Endothelial cell of umbilical vein (primary cell): ENCODE data around the gene ZNF438. TPM values are rescaled to one million over a fixed set of nuclear protein-coding genes. Genes with fewer than 3 reads are reported as not detected.

Experiments used
- BruUV-seq: library from RNA; stranded (reverse); fragments of 400-500 nt; replicated peaks from 2 replicates; lab custom pipeline; 2021; lab: Mats Ljungman, UMichigan
- CTCF ChIA-PET: fragments of 300-600, 350-600 bp; sonication (Branson Sonifier 250); formaldehyde crosslinking; loops from one replicate; lab custom pipeline; 2021; ENCODE audit warnings: antibody characterized with exemption, inconsistent platforms; lab: Charles Lee
- POLR2A ChIA-PET: fragments of 300-600, 350-600 bp; sonication (Branson Sonifier 250); formaldehyde crosslinking; loops from one replicate; lab custom pipeline; 2021; ENCODE audit warnings: antibody characterized with exemption, inconsistent platforms; lab: Charles Lee
- DNase-seq: peaks from one replicate; pipeline ENCODE4 v3.0.0-alpha.2; 2011; ENCODE audit warnings: low read depth, low spot score
- FAIRE-seq: peaks from 2 replicates; lab custom pipeline; 2011; peaks lifted over from hg19 to GRCh38; lab: Jason Lieb, UNC
- H2AFZ ChIP-seq: 2 replicates; pipeline ENCODE4 v1.6.0; 2012; ENCODE audit warnings: low read depth, low read length, control low read depth, inconsistent platforms
- H3K27ac ChIP-seq: 2 replicates; pipeline ENCODE4 v1.5.1; 2011; ENCODE audit warnings: low read depth, mild to moderate bottlenecking, control low read depth, low read length, moderate library complexity; ENCODE audit not compliant: insufficient read depth
- H3K27me3 ChIP-seq, 2 experiments: 2 replicates each; pipeline versions ENCODE4 v1.6.0 to v1.6.1; 2011; ENCODE audit warnings: low read length in 2 of 2, mixed read lengths in 1 of 2; ENCODE audit not compliant: control insufficient read depth in 2 of 2, insufficient read depth in 2 of 2
- H3K36me3 ChIP-seq, 2 experiments: 2 replicates in 1 of 2; 3 replicates in 1 of 2; pipeline ENCODE4 v1.5.1; 2011; ENCODE audit warnings: low read length in 2 of 2, mild to moderate bottlenecking in 1 of 2, moderate library complexity in 1 of 2; ENCODE audit not compliant: control insufficient read depth in 2 of 2, insufficient read depth in 2 of 2; ENCODE audit errors: extremely low read depth in 1 of 2
- H3K4me1 ChIP-seq: 3 replicates; pipeline ENCODE4 v1.5.1; 2011; ENCODE audit warnings: mild to moderate bottlenecking, low read length; ENCODE audit not compliant: control insufficient read depth, insufficient read depth; ENCODE audit errors: extremely low read depth
- H3K4me2 ChIP-seq: 2 replicates; pipeline ENCODE4 v1.6.1; 2011; ENCODE audit warnings: low read length, control low read depth, mixed read lengths; ENCODE audit not compliant: insufficient read depth
- H3K4me3 ChIP-seq, 3 experiments: fragments of 200-600 bp in 1 of 3; sonication (generic), shearing (Covaris generic) in 1 of 3; replicated peaks in 1 of 3; 2 replicates each; pipeline ENCODE4 v1.5.1; 2011 to 2016; ENCODE audit warnings: control low read depth in 3 of 3, low read length in 3 of 3, mild to moderate bottlenecking in 2 of 3, inconsistent platforms in 1 of 3, low read depth in 1 of 3, moderate library complexity in 1 of 3; ENCODE audit not compliant: insufficient read depth in 1 of 3
- H3K79me2 ChIP-seq: 2 replicates; pipeline ENCODE4 v1.6.0; 2012; ENCODE audit warnings: low read length, inconsistent platforms; ENCODE audit not compliant: control insufficient read depth, insufficient read depth
- H3K9ac ChIP-seq: replicated peaks from 2 replicates; pipeline ENCODE3; 2011; ENCODE audit warnings: low read length, control low read depth; ENCODE audit not compliant: insufficient read depth; ENCODE audit errors: extremely low read depth
- H3K9me1 ChIP-seq: replicated peaks from 3 replicates; pipeline ENCODE4 v1.6.0; 2011; ENCODE audit warnings: mild to moderate bottlenecking, low read length; ENCODE audit not compliant: control insufficient read depth, insufficient read depth; ENCODE audit errors: extremely low read depth
- H3K9me3 ChIP-seq: replicated peaks from 2 replicates; pipeline ENCODE4 v1.5.1; 2012; ENCODE audit warnings: low read length, inconsistent platforms; ENCODE audit not compliant: control insufficient read depth, insufficient read depth
- H4K20me1 ChIP-seq: replicated peaks from 2 replicates; pipeline ENCODE3; 2011; ENCODE audit warnings: mild to moderate bottlenecking, low read length; ENCODE audit not compliant: control insufficient read depth, insufficient read depth; ENCODE audit errors: extremely low read depth
- CTCF ChIP-seq, 2 donors: IDR thresholded peaks; 1 replicate in 1 of 2; 2 replicates in 1 of 2; pipeline ENCODE4 v1.5.1; 2011; ENCODE audit warnings: low read length in 2 of 2, mild to moderate bottlenecking in 2 of 2, moderate library complexity in 2 of 2, control low read depth in 1 of 2, inconsistent platforms in 1 of 2, low read depth in 1 of 2; ENCODE audit not compliant: insufficient read depth in 1 of 2; ENCODE audit errors: extremely low read depth in 1 of 2
- EZH2 ChIP-seq: IDR thresholded peaks from 2 replicates; pipeline ENCODE4 v1.6.1; 2012; ENCODE audit warnings: borderline replicate concordance, low read depth, mild to moderate bottlenecking, moderate library complexity, low read length, inconsistent platforms; ENCODE audit not compliant: severe bottlenecking
- FOS ChIP-seq: IDR thresholded peaks from 2 replicates; pipeline ENCODE4 v1.6.1; 2011; ENCODE audit warnings: mild to moderate bottlenecking, low read length, moderate library complexity, borderline replicate concordance; ENCODE audit not compliant: insufficient read depth
- GATA2 ChIP-seq: IDR thresholded peaks from 2 replicates; pipeline ENCODE4 v1.7.0; 2011; ENCODE audit warnings: low read depth, mild to moderate bottlenecking, moderate library complexity, mixed read lengths, low read length; ENCODE audit not compliant: insufficient read length, insufficient read depth
- JUN ChIP-seq: IDR thresholded peaks from 2 replicates; pipeline ENCODE4 v1.6.1; 2011; ENCODE audit warnings: borderline replicate concordance, low read depth; ENCODE audit not compliant: insufficient read length, insufficient read depth
- MAX ChIP-seq: IDR thresholded peaks from 2 replicates; pipeline ENCODE4 v1.6.1; 2011; ENCODE audit not compliant: insufficient read depth, insufficient read length
- MYC ChIP-seq: IDR thresholded peaks from one replicate; pipeline ENCODE4 v1.6.1; 2011; ENCODE audit warnings: mild to moderate bottlenecking, low read depth, low read length
- POLR2A ChIP-seq: IDR thresholded peaks from 2 replicates; pipeline ENCODE4 v1.6.1; 2012; ENCODE audit warnings: low read depth, mild to moderate bottlenecking, control low read depth, low read length
- POLR2AphosphoS5 ChIP-seq: IDR thresholded peaks from 2 replicates; pipeline ENCODE4 v1.6.1; 2012; ENCODE audit warnings: low read depth, mild to moderate bottlenecking, control low read depth, low read length, moderate library complexity; ENCODE audit not compliant: insufficient read depth
- dilution Hi-C: fragments of 300-500 bp; cut with MboI; formaldehyde crosslinking; loops from one replicate; pipeline ENCODE4 v1.15.0; 2019; ENCODE audit warnings: low sequenced_read_pairs; ENCODE audit not compliant: extremely low pct_ligation_motif_present
- intact Hi-C: fragments of 100-400 bp; cut with micrococcal nuclease; formaldehyde crosslinking; loops from one replicate; pipeline ENCODE4 v1.10.0; 2022
- polyA plus RNA-seq, 4 experiments: library from polyadenylated mRNA; depleted of rRNA in 3 of 4; stranded (reverse) in 3 of 4; unstranded in 1 of 4; fragments of >200 nt; gene quantifications; 2 replicates each; pipeline versions ENCODE4 v1.2.1 to v1.2.3, GENCODE V29; 2011 to 2012; ENCODE audit warnings: missing spikeins in 1 of 4
- total RNA-seq: library from RNA; stranded (reverse); gene quantifications from 2 replicates; pipeline ENCODE4 v1.2.3, GENCODE V29; 2021

The ZNF438 gene
- total and polyA plus RNA-seq, 2 donors (not counting 3 experiments of a cell fraction or from before 2014, with no cell fraction given): 7.2 to 15.1 TPM

GRCh38 chr10:30943451-30943850 is 88.2 kb downstream of the ZNF438 start:
- ChIA-PET CTCF (no interaction called here), POLR2A (no interaction called here)
- BruUV-seq: no TSS peak
- DNase-seq: no peak
- Histone ChIP-seq H3K9me1 (no peaks in the 10 kb centered on the region), H3K4me3 (no peak overlapping the region), H4K20me1 (no peaks in the 10 kb centered on the region), H3K27ac (no peak overlapping the region), H3K36me3 (no peaks in the 10 kb centered on the region), H3K9me3 (no peaks in the 10 kb centered on the region), H3K4me2 (no peak overlapping the region), H2AFZ (no peak overlapping the region), H3K27me3 (no peaks in the 10 kb centered on the region), H3K9ac (no peak overlapping the region), H3K79me2 (no peaks in the 10 kb centered on the region), H3K4me1 (peaks cover 12% of the 10 kb centered on the region)
- TF ChIP-seq POLR2A (no peak), MAX (no peak), CTCF (IDR thresholded peaks at IDR 0.05; ENCODE audit: extremely low read depth in 1 of 2, insufficient read depth in 1 of 2, low read depth in 1 of 2, low read length in 2 of 2) (no peak), JUN (no peak), GATA2 (no peak), POLR2AphosphoS5 (no peak), MYC (no peak), EZH2 (no peak), FOS (no peak)
- no peak for FAIRE-seq
- dilution Hi-C loops (no loop called here), intact Hi-C loops (no loop called here)
